Upper lobe of left lung (tissue), 6 donors: ENCODE results near the gene TM2D3. TPM values are rescaled to one million over a fixed set of nuclear protein-coding genes. Genes with fewer than 3 reads are reported as not detected.
A peak's percentile ranks its signal among the peaks of the same experiment; 100 is the strongest.

ENCODE experiments used
- ATAC-seq, 2 donors: fragments of 200-7000 bp; cut with Tn5 transposase; one replicate each; pipeline ENCODE4 v1.9.1; 2022; ENCODE audit warnings: mild to moderate bottlenecking in 2 of 2, moderate library complexity in 2 of 2; ENCODE audit not compliant: low FRiP score in 2 of 2
- DNase-seq, 2 donors: peaks; one replicate each; pipeline ENCODE4 v3.0.0-alpha.2; 2019 to 2020
- H3K27ac ChIP-seq, 4 donors: fragments of 200-600 bp; sonication (generic); one replicate each; pipeline ENCODE4 v1.5.1; 2016 to 2019
- H3K27me3 ChIP-seq, 4 donors: fragments of 200-600 bp; sonication (generic); one replicate each; pipeline ENCODE4 v1.5.1; 2017 to 2019
- H3K36me3 ChIP-seq, 4 donors: fragments of 200-600 bp; sonication (generic); one replicate each; pipeline ENCODE4 v1.5.1; 2016 to 2019
- H3K4me1 ChIP-seq, 4 donors: fragments of 200-600 bp; sonication (generic); one replicate each; pipeline ENCODE4 v1.5.1; 2018 to 2019
- H3K4me3 ChIP-seq, 4 donors: fragments of 200-600 bp; sonication (generic); one replicate each; pipeline ENCODE4 v1.5.1; 2017 to 2019; ENCODE audit warnings: mild to moderate bottlenecking in 2 of 4, moderate library complexity in 1 of 4
- H3K9me3 ChIP-seq, 4 donors: fragments of 200-600 bp; sonication (generic); one replicate each; pipeline ENCODE4 v1.5.1; 2018 to 2019
- EP300 ChIP-seq, 4 donors: sonication (generic); formaldehyde crosslinking; IDR thresholded peaks; one replicate each; pipeline ENCODE4 v1.5.1; 2017; ENCODE audit warnings: antibody characterized with exemption in 4 of 4, control low read depth in 2 of 4
- POLR2A ChIP-seq, 4 donors: fragments of 450-650 bp; IDR thresholded peaks; one replicate each; pipeline ENCODE4 v1.5.1; 2016 to 2017; ENCODE audit warnings: antibody characterized with exemption in 4 of 4, mild to moderate bottlenecking in 2 of 4
- POLR2AphosphoS5 ChIP-seq, 2 donors: sonication (generic); formaldehyde crosslinking; IDR thresholded peaks; one replicate each; pipeline ENCODE4 v1.5.1; 2017; ENCODE audit warnings: antibody characterized with exemption in 2 of 2
- WGBS, 2 donors: methylation state at CpG; one replicate each; pipeline ENCODE4 v1.1.5; 2017 to 2018; 5-methylcytosine and 5-hydroxymethylcytosine counted together
- total RNA-seq, 6 donors: library from RNA; depleted of rRNA in 4 of 6; stranded (reverse); fragments of >200 nt in 4 of 6; gene quantifications; one replicate each; pipeline versions ENCODE4 v1.1.0 to v1.2.1, GENCODE V29; 2016 to 2021
- TF ChIP-seq, protein P1 (sequence below), 6 experiments: fragments of 450-650 bp in 4 of 6; fragments of 200-600 bp in 2 of 6; sonication (generic) in 2 of 6; IDR thresholded peaks; one replicate each; pipeline ENCODE4 v1.5.1; 2016 to 2019; ENCODE audit warnings: antibody characterized with exemption in 6 of 6
- donor health status: DM: no; HTN: no; CAD: no; lungs with moderate emphysema.
- donor health status: DM: no; HTN: yes; CAD: no; lungs with severe emphysema.

The TM2D3 gene
- total RNA-seq, 6 donors from 2014 or later = 14.0 to 60.2 (median 46.5) TPM

DNA sequence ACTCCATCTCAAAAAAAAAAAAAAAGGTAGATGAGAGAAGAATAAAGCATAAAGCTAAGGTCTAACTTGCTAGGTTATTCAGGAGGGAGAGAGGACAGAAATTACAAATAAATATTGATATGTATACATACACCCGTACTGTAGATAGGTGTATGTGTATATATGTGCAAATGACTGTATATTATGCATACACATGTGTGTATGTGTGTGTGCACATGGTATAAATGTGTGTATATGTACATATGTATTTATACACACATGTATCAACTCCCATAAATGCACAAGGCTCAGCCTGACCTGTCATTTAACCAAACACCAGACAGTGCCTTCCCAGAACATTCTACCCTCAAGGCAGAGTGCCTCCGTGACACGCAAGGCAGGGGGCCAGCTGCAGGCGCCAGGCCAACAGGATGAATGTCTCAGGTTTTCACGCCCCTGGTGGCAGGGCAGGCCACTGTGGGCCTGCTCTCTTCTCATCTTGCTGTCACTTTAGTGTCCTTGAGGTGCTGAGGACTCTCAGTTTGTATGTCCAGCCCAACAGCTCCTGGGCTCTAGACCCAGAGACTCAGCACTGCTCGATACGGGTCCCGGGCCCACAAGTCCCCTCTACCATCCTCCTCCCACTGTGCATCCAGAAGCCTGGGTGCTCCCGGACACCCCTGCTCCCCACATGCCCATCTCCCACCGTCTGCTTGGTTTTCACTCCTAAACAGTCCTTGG is 40.4 kb downstream of the TM2D3 start:
- H3K36me3 ChIP-seq = no peaks in the 10 kb centered on the region
- TF ChIP-seq POLR2A (IDR thresholded peaks at IDR 0.05) (no peak), EP300 (IDR thresholded peaks at IDR 0.05) (no peak), POLR2AphosphoS5 (IDR thresholded peaks at IDR 0.05) (no peak)
- TF ChIP-seq, protein P1, sequence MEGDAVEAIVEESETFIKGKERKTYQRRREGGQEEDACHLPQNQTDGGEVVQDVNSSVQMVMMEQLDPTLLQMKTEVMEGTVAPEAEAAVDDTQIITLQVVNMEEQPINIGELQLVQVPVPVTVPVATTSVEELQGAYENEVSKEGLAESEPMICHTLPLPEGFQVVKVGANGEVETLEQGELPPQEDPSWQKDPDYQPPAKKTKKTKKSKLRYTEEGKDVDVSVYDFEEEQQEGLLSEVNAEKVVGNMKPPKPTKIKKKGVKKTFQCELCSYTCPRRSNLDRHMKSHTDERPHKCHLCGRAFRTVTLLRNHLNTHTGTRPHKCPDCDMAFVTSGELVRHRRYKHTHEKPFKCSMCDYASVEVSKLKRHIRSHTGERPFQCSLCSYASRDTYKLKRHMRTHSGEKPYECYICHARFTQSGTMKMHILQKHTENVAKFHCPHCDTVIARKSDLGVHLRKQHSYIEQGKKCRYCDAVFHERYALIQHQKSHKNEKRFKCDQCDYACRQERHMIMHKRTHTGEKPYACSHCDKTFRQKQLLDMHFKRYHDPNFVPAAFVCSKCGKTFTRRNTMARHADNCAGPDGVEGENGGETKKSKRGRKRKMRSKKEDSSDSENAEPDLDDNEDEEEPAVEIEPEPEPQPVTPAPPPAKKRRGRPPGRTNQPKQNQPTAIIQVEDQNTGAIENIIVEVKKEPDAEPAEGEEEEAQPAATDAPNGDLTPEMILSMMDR (IDR thresholded peaks at IDR 0.05) = no peak
- WGBS, 2 donors = 88 to 89% methylated on average over 7 to 10 of the region's 10 CpGs
- ATAC-seq (no peak), DNase-seq (peak in 1 of 2 donors; percentile 39)
- H3K4me3 ChIP-seq = no peak overlapping the region
- H3K9me3 ChIP-seq = no peaks in the 10 kb centered on the region
- no peak overlapping the region for H3K27ac ChIP-seq
- H3K4me1 ChIP-seq = peaks cover 4 to 12% (median 6%) of the 10 kb centered on the region in 4 donors
- no peaks in the 10 kb centered on the region for H3K27me3 ChIP-seq

DNA sequence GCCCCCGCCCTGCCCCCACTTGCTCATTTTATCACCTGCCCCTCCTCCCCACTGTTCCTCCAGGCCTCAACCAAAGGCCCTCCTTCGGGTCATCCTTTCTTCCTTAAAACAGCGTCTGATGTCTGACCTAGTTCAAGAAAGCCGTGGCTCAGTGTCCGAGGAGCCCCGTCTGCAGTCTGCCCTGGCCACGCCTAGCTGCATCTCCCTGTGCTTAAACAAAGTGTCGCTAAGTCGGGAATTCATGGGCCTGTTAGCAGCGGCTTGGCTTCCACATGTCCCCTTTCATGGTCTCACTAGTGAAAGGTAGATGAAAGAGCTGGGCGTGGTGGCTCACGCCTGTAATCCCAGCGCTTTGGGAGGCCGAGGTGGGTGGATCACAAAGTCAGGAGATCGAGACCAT is 41.2 kb downstream of the TM2D3 start:
- H3K27ac ChIP-seq = no peak overlapping the region
- no peak overlapping the region for H3K4me3 ChIP-seq
- TF ChIP-seq, protein P1 (IDR thresholded peaks at IDR 0.05) = no peak
- TF ChIP-seq POLR2A (IDR thresholded peaks at IDR 0.05) (no peak), EP300 (IDR thresholded peaks at IDR 0.05) (no peak)
- 85 to 88% methylated on average over 14 to 15 of the region's 15 CpGs for WGBS, 2 donors
- no peaks in the 10 kb centered on the region for H3K27me3 ChIP-seq
- no peaks in the 10 kb centered on the region for H3K9me3 ChIP-seq
- peaks cover 2 to 5% (median 3%) of the 10 kb centered on the region in 4 donors for H3K4me1 ChIP-seq
- ATAC-seq (no peak), DNase-seq (no peak)
- H3K36me3 ChIP-seq = no peaks in the 10 kb centered on the region

DNA sequence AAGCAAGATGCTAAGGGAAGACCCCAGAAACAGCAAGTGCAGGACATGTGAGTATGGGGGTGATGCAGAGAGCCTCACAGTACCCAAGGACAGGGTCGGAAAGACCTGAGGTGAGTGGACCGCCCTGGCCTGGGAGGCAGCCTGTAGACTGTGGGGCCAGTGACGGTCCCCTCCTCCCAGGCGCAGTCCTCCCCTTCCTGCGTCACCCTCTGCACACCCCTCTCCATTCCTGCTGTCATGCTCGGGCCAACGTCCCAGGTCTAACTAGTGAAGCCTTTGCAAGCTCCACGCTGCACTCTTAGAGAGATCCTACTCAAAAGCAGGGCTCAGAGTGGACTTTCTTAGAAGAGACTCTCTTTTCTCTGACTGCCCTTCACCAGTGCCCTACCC is 41.6 kb downstream of the TM2D3 start:
- DNase-seq (no peak), ATAC-seq (no peak)
- H3K9me3 ChIP-seq = no peaks in the 10 kb centered on the region
- no peak overlapping the region for H3K27ac ChIP-seq
- WGBS, 2 donors = 91 to 93% methylated on average over 8 of the region's 8 CpGs
- H3K4me1 ChIP-seq = peaks cover 0 to under 1% (median 0%) of the 10 kb centered on the region in 4 donors
- no peak overlapping the region for H3K4me3 ChIP-seq
- H3K27me3 ChIP-seq = no peaks in the 10 kb centered on the region
- no peaks in the 10 kb centered on the region for H3K36me3 ChIP-seq
- TF ChIP-seq POLR2A (IDR thresholded peaks at IDR 0.05) (no peak), EP300 (IDR thresholded peaks at IDR 0.05) (no peak), POLR2AphosphoS5 (IDR thresholded peaks at IDR 0.05) (no peak)
- TF ChIP-seq, protein P1 (IDR thresholded peaks at IDR 0.05) = no peak

DNA sequence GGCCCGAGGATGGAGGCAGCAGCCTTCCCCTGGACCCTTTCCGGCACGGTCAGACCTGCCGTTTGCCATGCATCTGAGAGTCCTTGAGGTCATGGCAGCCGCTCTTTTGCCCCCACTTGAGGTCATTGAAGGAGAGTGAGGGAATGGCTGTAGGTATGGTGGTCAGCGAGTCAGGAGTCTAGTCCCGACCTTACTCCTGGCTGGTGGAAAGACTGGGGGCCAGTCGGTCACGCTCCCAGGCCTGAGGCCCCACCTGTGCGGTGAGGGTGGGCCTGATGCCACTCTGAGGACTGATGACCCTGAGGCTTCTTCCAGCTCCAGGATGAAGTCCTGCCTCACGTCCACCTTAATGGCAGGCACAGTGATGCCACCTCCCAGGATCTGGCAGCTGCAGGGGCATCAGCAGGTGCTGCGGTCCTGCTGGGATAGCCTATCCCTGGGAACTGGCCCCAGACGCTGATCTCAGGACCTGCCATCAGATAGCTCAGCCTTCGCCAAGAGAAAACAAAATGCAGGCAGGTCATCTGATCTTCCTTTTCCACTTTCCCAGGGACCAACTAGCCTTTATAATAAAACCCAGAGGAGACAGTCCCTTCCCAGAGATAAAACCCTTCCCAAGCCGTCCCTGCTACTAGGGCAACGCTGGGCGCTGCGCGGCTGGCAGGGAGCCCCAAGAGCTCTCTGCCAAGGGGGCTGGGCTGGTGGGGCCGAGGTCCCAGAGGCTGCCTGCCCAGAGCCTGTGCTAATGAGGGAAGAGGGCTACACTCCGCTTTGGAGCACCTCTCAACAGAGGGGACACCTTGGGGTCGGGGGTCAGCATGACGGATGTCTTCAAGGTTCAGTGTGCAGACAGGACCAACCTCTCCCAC is 42.2 kb downstream of the TM2D3 start:
- peak in 1 of 2 donors; percentile 47 for DNase-seq
- Histone ChIP-seq H3K9me3 (no peaks in the 10 kb centered on the region), H3K4me1 (no peaks in the 10 kb centered on the region), H3K36me3 (no peaks in the 10 kb centered on the region), H3K27me3 (no peaks in the 10 kb centered on the region), H3K4me3 (no peak overlapping the region), H3K27ac (no peak overlapping the region)
- 83 to 87% methylated on average over 17 to 23 of the region's 23 CpGs for WGBS, 2 donors
- no peak for ATAC-seq
- TF ChIP-seq POLR2AphosphoS5 (IDR thresholded peaks at IDR 0.05) = no peak
- no peak for TF ChIP-seq POLR2A (IDR thresholded peaks at IDR 0.05)
- TF ChIP-seq, protein P1 (IDR thresholded peaks at IDR 0.05) = no peak
- TF ChIP-seq EP300 (IDR thresholded peaks at IDR 0.05) = no peak
